IMR-90 (cell line): Measurements from ENCODE around the gene ZDHHC1. TPM values are rescaled to one million over a fixed set of nuclear protein-coding genes. Genes with fewer than 3 reads are reported as not detected.
A peak's percentile ranks its signal among the peaks of the same experiment; 100 is the strongest.

Source experiments
- ATAC-seq: fragments of 200-7000 bp; cut with Tn5 transposase; 2 replicates; pipeline ENCODE4 v1.9.1; 2020; ENCODE audit warnings: low read depth, mild to moderate bottlenecking, moderate library complexity
- BruUV-seq: library from RNA; stranded (reverse); fragments of 400-500 nt; replicated peaks from 2 replicates; lab custom pipeline; 2021; lab: Mats Ljungman, UMichigan
- CTCF ChIA-PET: fragments of 300-600 bp; formaldehyde crosslinking; extraction: SDS; loops from one replicate; lab custom pipeline; 2021; ENCODE audit warnings: antibody characterized with exemption; lab: Yijun Ruan, JAX
- POLR2A ChIA-PET: fragments of 300-600 bp; sonication (Branson Sonifier 250); formaldehyde crosslinking; loops from one replicate; lab custom pipeline; 2022; ENCODE audit warnings: antibody characterized with exemption; ENCODE audit not compliant: unreplicated experiment; lab: Charles Lee
- DNase-seq: peaks from one replicate; pipeline ENCODE4 v3.0.0; 2013
- H2AFZ ChIP-seq: replicated peaks from 2 replicates; pipeline ENCODE3; 2013; ENCODE audit warnings: low read length, mild to moderate bottlenecking; ENCODE audit not compliant: poor library complexity
- H2AK5ac ChIP-seq: 2 replicates; pipeline ENCODE4 v1.6.1; 2013; ENCODE audit warnings: low read depth, low read length, inconsistent platforms
- H2AK9ac ChIP-seq: replicated peaks from 2 replicates; pipeline ENCODE3; 2013; ENCODE audit warnings: mild to moderate bottlenecking, low read depth, low read length, moderate library complexity; ENCODE audit not compliant: poor library complexity
- H2BK120ac ChIP-seq: 2 replicates; pipeline ENCODE4 v1.6.1; 2013; ENCODE audit warnings: low read depth, low read length, inconsistent platforms
- H2BK15ac ChIP-seq: 3 replicates; pipeline ENCODE4 v1.6.1; 2013; ENCODE audit warnings: low read depth, low read length, inconsistent platforms
- H2BK20ac ChIP-seq: 2 replicates; pipeline ENCODE4 v1.6.1; 2013; ENCODE audit warnings: low read depth, mild to moderate bottlenecking, inconsistent platforms, low read length, moderate library complexity
- H2BK5ac ChIP-seq: 2 replicates; pipeline ENCODE4 v1.6.1; 2013; ENCODE audit warnings: mild to moderate bottlenecking, low read depth, low read length, inconsistent platforms; ENCODE audit not compliant: poor library complexity, severe bottlenecking
- H3K14ac ChIP-seq: replicated peaks from 2 replicates; pipeline ENCODE4 v1.6.1; 2013; ENCODE audit warnings: low read depth, low read length, inconsistent platforms
- H3K18ac ChIP-seq: 2 replicates; pipeline ENCODE4 v1.6.1; 2013; ENCODE audit warnings: low read depth, low read length, control low read depth
- H3K23ac ChIP-seq: 2 replicates; pipeline ENCODE4 v1.6.1; 2013; ENCODE audit warnings: low read depth, low read length, inconsistent platforms
- H3K27ac ChIP-seq: 2 replicates; pipeline ENCODE4 v1.5.1; 2013; ENCODE audit warnings: mild to moderate bottlenecking, control low read depth, low read length; ENCODE audit not compliant: insufficient read depth
- H3K27me3 ChIP-seq: 2 replicates; pipeline ENCODE4 v1.6.1; 2013; ENCODE audit warnings: low read length; ENCODE audit not compliant: control insufficient read depth, insufficient read depth
- H3K36me3 ChIP-seq: 2 replicates; pipeline ENCODE4 v1.6.1; 2013; ENCODE audit warnings: low read length, mixed read lengths; ENCODE audit not compliant: control insufficient read depth, insufficient read depth
- H3K4ac ChIP-seq: 2 replicates; pipeline ENCODE4 v1.6.1; 2013; ENCODE audit warnings: low read depth, low read length, inconsistent platforms
- H3K4me1 ChIP-seq: 2 replicates; pipeline ENCODE4 v1.6.1; 2013; ENCODE audit warnings: low read length, mixed read lengths; ENCODE audit not compliant: control insufficient read depth, insufficient read depth
- H3K4me2 ChIP-seq: 2 replicates; pipeline ENCODE4 v1.6.1; 2013; ENCODE audit warnings: low read depth, mild to moderate bottlenecking, control low read depth, low read length, moderate library complexity
- H3K4me3 ChIP-seq: 2 replicates; pipeline ENCODE4 v1.5.1; 2013; ENCODE audit warnings: low read depth, mild to moderate bottlenecking, control low read depth, low read length, moderate library complexity; ENCODE audit not compliant: insufficient read depth
- H3K56ac ChIP-seq: 2 replicates; pipeline ENCODE4 v1.6.1; 2013; ENCODE audit warnings: low read length, inconsistent platforms; ENCODE audit not compliant: insufficient read depth; ENCODE audit errors: extremely low read depth
- H3K79me1 ChIP-seq, 2 experiments: 2 replicates each; pipeline ENCODE4 v1.6.1; 2013; ENCODE audit warnings: low read length in 2 of 2, inconsistent platforms in 1 of 2, low read depth in 1 of 2
- H3K9ac ChIP-seq: 2 replicates; pipeline ENCODE4 v1.6.1; 2013; ENCODE audit warnings: low read depth, low read length, control low read depth
- H3K9me1 ChIP-seq: 2 replicates; pipeline ENCODE4 v1.6.1; 2013; ENCODE audit warnings: low read length, inconsistent platforms; ENCODE audit not compliant: insufficient read depth
- H3K9me3 ChIP-seq: 2 replicates; pipeline ENCODE4 v1.6.1; 2013; ENCODE audit warnings: low read length; ENCODE audit not compliant: control insufficient read depth, insufficient read depth
- H4K20me1 ChIP-seq: 2 replicates; pipeline ENCODE4 v1.6.1; 2013; ENCODE audit warnings: low read length, inconsistent platforms; ENCODE audit not compliant: insufficient read depth
- H4K5ac ChIP-seq: 2 replicates; pipeline ENCODE4 v1.6.1; 2013; ENCODE audit warnings: mild to moderate bottlenecking, low read depth, low read length, control low read depth
- H4K8ac ChIP-seq, 2 experiments: 2 replicates each; pipeline ENCODE4 v1.6.1; 2013; ENCODE audit warnings: low read depth in 2 of 2, low read length in 2 of 2, control low read depth in 1 of 2, inconsistent platforms in 1 of 2
- H4K91ac ChIP-seq: 2 replicates; pipeline ENCODE4 v1.6.1; 2013; ENCODE audit warnings: low read depth, low read length, inconsistent platforms; ENCODE audit not compliant: insufficient read depth
- BHLHE40 ChIP-seq: fragments of 150-350 bp; IDR thresholded peaks from 2 replicates; pipeline ENCODE4 v1.6.1; 2016; ENCODE audit warnings: mild to moderate bottlenecking, low read depth, low read length
- CEBPB ChIP-seq: IDR thresholded peaks from 2 replicates; pipeline ENCODE4 v1.6.1; 2012; ENCODE audit warnings: low read depth, low read length, improper control_type of control experiment
- MAZ ChIP-seq: IDR thresholded peaks from 2 replicates; pipeline ENCODE4 v1.6.1; 2012; ENCODE audit warnings: low read depth, mild to moderate bottlenecking, low read length, improper control_type of control experiment, moderate library complexity, borderline replicate concordance
- POLR2A ChIP-seq: IDR thresholded peaks from 2 replicates; pipeline ENCODE4 v1.6.1; 2012; ENCODE audit warnings: mild to moderate bottlenecking, low read depth, low read length
- RCOR1 ChIP-seq: IDR thresholded peaks from 2 replicates; pipeline ENCODE4 v1.6.1; 2012; ENCODE audit warnings: mild to moderate bottlenecking, low read length, improper control_type of control experiment; ENCODE audit not compliant: insufficient replicate concordance
- RFX5 ChIP-seq: IDR thresholded peaks from 2 replicates; pipeline ENCODE4 v1.8.0; 2012; ENCODE audit warnings: low read depth, mild to moderate bottlenecking, low read length, moderate library complexity
- WGBS, 2 experiments: methylation state at CpG; one replicate each; pipeline versions ENCODE4 v1.1.5 to v1.1.7; 2013; ENCODE audit warnings: missing lambda C conversion rate in 2 of 2; ENCODE audit not compliant: insufficient read length in 1 of 2; ENCODE audit errors: extremely low coverage in 2 of 2; 5-methylcytosine and 5-hydroxymethylcytosine counted together
- dilution Hi-C: fragments of 300-500 bp; cut with HindIII; formaldehyde crosslinking; loops from one replicate; pipeline ENCODE4 v1.14.3; 2018; ENCODE audit warnings: low sequenced_read_pairs; ENCODE audit not compliant: unreplicated experiment
- in situ Hi-C: fragments of 300-500 bp; cut with MboI; formaldehyde crosslinking; loops from 3 replicates; pipeline ENCODE4 v1.14.3; 2019; ENCODE audit warnings: low sequenced_read_pairs, inconsistent platforms, mixed read lengths
- intact Hi-C: fragments of 100-400 bp; cut with micrococcal nuclease; formaldehyde crosslinking; loops from 2 replicates; pipeline ENCODE4 v1.10.0; 2022
- polyA plus RNA-seq, 3 experiments: library from polyadenylated mRNA; depleted of rRNA; stranded (reverse); fragments of >200 nt; gene quantifications; 2 replicates each; pipeline ENCODE4 v1.2.3, GENCODE V29; 2012; ENCODE audit warnings: low replicate concordance in 1 of 3
- total RNA-seq: library from RNA; depleted of rRNA; stranded (reverse); fragments of >200 nt; gene quantifications from 2 replicates; pipeline ENCODE4 v1.2.3, GENCODE V29; 2012

ZDHHC1 gene
- total and polyA plus RNA-seq, 2 of the 4 experiments (the other 2 are of a cell fraction): 2.0 to 5.9 TPM

- DNase-seq (no peak), ATAC-seq (no peak)
- Histone ChIP-seq H3K4ac (no peak overlapping the region), H3K9ac (no peak overlapping the region), H2BK20ac (no peak overlapping the region), H3K79me1 (peaks cover 0 to 4% of the 10 kb centered on the region in 2 experiments; a peak in 1 of 4 replicates), H4K91ac (no peak overlapping the region), H3K18ac (no peak overlapping the region), H3K27me3 (peaks cover under 1% of the 10 kb centered on the region; the same call in 1 of the 2 replicates), H3K4me2 (no peak overlapping the region), H3K36me3 (peaks cover 35% of the 10 kb centered on the region), H3K23ac (no peak overlapping the region), H2BK15ac (no peak overlapping the region), H4K20me1 (peaks cover 12% of the 10 kb centered on the region), H3K27ac (no peak overlapping the region), H2AK9ac (peak overlapping the region; percentile 84), H4K8ac (no peak overlapping the region), H4K5ac (no peak overlapping the region), H3K4me3 (no peak overlapping the region), H2AFZ (no peak overlapping the region), H3K14ac (no peak overlapping the region), H2BK120ac (no peak overlapping the region), H3K56ac (no peak overlapping the region), H2BK5ac (no peak overlapping the region), H3K9me3 (no peaks in the 10 kb centered on the region), H3K4me1 (peaks cover 3% of the 10 kb centered on the region; the same call in 1 of the 2 replicates), H3K9me1 (peaks cover 5% of the 10 kb centered on the region; the same call in 1 of the 2 replicates), H2AK5ac (no peak overlapping the region)
- 97% methylated on average over 14 of the region's 23 CpGs; no CpG with 5 or more reads in 1 of the 2 experiments for whole genome bisulfite sequencing, 2 experiments
- ChIA-PET POLR2A (no interaction called here), CTCF (no interaction called here)
- in situ Hi-C loops (no loop called here), dilution Hi-C loops (no loop called here), intact Hi-C loops (no loop called here)
- no peak for TF ChIP-seq BHLHE40
- no peak for TF ChIP-seq CEBPB
- no peak for TF ChIP-seq POLR2A
- no peak for TF ChIP-seq RFX5
- TF ChIP-seq MAZ: no peak
- TF ChIP-seq RCOR1: no peak
- BruUV-seq: no TSS peak
These were observed 20.4 kb upstream of the ZDHHC1 start for GRCh38 chr16:67436640-67437193.
